GM18870 (cell line): ENCODE data around the gene AEBP2.
"Not testable (repeated sequence)": the region's sequence is repeated elsewhere in the genome, so short reads cannot be mapped to it uniquely, and the experiment has no call there.

ENCODE experiments used
- ATAC-seq: cut with Tn5 transposase; IDR thresholded peaks from one replicate; pipeline ENCODE4 v1.9.1; 2021; ENCODE audit warnings: moderate library complexity; ENCODE audit not compliant: unreplicated experiment

The AEBP2 gene, protein sequence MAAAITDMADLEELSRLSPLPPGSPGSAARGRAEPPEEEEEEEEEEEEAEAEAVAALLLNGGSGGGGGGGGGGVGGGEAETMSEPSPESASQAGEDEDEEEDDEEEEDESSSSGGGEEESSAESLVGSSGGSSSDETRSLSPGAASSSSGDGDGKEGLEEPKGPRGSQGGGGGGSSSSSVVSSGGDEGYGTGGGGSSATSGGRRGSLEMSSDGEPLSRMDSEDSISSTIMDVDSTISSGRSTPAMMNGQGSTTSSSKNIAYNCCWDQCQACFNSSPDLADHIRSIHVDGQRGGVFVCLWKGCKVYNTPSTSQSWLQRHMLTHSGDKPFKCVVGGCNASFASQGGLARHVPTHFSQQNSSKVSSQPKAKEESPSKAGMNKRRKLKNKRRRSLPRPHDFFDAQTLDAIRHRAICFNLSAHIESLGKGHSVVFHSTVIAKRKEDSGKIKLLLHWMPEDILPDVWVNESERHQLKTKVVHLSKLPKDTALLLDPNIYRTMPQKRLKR

DNA sequence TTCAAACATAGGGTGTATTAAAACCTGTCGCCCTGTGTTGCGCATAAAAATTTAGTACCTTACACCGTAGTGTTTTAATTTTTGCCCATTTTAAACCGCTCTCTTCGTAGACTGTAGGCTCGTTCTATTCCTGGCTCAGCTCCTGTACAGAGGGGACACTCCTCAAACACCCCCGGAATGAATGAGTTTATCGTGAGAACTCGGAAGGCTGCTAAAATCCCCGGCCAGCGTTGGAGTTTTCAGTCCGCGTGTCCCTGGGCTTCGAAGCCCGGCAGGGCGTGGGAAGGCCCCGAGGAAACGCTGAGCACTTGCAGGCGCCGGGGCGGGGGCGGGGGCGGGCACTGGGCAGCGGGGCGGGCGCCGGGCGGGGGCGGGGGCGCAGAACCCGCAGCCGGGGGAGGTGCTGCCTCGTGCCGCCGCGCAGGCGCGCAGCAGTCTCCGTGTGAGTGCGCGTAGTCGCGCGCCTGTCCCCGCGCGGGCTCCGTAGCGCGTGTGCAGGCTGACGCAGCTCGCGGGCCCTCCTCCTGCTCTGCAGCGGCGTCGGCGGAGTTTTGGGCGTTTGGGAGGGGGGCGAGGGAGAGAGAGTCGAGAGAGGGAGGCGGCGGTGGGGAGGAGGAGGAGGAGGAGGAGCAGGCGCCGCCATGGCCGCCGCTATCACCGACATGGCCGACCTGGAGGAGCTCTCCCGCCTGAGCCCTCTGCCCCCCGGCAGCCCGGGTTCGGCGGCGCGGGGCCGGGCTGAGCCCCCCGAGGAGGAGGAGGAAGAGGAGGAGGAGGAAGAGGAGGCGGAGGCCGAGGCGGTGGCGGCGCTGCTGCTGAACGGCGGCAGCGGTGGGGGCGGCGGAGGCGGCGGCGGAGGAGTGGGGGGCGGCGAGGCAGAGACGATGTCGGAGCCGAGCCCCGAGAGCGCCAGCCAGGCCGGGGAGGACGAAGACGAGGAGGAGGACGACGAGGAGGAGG, at the start of gene AEBP2:
TSS of gene AEBP2 (plus strand) at position 434 of the 960 bp plus-strand sequence. CDS start at position 642, 208 bp downstream.
- peak; percentile 62 for ATAC-seq

GRCh38 chr12:19390051-19390598, 49.2 kb upstream of the AEBP2 start:
- no peak for ATAC-seq

- not testable (repeated sequence) for ATAC-seq
Measured at GRCh38 chr12:19392644-19393043, 46.6 kb upstream of the AEBP2 start.

DNA sequence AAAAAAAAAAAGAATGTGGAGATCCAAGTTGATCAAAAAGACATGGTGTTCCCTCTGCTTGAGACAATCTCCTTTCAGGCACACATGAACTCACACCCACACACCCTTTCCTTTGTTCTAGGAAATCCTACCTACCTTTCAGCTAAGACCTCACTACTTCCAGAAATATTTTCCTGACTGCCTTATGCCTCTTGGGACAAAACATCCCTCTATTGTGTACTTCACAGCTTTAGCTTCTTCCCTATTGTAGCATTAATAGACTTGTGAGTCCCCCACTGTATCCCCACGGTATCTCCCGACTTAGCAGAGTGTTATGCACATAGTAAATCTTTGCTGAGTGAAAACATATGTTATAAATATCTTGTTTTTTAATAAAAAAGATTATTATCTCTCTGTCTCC, 44.9 kb upstream of the AEBP2 start:
- no peak for ATAC-seq

- ATAC-seq, result no peak
Measured at GRCh38 chr12:19397534-19397933, 41.8 kb upstream of the AEBP2 start.

DNA sequence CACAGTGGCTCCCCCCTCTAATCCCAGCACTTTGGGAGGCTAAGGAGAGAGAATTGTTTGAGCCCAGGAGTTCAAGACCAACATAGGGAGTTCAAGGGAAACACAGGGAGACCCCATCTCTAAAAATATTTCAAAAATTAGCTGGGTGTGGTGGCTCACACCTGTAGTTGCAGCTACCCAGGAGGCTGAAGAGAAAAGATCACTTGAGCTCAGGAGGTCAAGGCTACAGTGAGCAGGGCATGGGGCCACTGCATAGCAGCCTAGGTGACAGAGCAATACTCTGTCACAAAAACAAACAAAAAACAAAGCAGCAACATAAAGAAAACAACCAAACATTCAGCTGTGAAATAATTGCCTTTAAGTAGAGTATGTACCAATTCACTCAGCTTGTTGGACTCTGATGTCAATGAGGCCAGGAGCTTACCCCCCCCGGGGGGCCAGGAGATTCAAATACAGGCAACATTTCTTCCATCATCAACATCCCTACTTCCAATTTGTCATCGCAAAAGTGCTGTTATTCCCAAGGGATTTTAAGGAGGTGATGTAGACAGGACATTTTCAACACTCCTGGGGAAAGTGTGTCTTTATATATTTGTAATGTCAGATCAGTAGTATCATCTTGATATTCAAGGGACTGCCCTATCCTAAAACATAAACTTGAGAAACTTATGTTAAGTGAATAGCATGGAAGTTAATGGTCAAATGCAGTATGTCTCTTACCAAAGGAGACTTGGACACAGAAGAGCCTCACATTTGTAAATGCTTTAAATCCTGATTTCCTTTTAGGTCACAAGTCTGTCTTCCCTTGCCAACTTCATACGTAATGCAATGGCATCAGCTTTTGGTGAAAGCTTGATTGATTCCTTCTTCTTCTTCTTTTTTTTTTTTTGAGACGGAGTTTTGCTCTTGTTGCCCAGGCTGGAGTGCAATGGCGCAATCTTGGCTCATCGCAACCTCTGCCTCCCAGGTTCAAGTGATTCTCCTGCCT, 40.6 kb upstream of the AEBP2 start:
- no peak for ATAC-seq

DNA sequence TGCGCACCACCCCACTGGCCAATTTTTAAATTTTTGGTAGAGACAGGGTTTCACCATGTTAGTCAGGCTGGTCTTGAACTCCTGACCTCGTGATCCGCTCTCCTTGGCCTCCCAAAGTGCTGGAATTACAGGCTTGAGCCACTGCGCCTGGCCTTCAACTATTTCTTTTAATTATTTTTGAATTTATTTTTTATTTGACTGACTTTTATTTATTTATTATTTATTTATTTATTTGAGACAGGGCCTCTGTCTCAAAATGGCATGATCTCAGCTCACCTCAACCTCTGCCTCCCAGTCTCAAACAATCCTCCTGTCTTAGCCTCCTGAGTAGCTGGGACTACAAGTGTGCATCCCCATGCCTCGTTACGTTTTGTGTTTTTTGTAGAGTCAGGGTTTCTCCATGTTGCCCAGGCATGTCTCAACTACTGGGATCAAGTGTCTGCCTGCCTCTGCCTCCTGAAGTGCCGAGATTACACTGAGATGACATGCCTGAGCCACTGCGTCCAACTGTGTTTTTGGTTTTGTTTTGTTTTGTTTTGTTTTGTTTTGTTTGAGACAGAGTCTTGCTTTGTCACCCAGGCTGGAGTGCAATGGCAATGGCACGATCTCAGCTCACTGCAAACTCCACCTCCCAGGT, 38.5 kb upstream of the AEBP2 start:
- not testable (repeated sequence) for ATAC-seq

- ATAC-seq, result no peak
Measured at GRCh38 chr12:19402211-19402610, 37.1 kb upstream of the AEBP2 start.

DNA sequence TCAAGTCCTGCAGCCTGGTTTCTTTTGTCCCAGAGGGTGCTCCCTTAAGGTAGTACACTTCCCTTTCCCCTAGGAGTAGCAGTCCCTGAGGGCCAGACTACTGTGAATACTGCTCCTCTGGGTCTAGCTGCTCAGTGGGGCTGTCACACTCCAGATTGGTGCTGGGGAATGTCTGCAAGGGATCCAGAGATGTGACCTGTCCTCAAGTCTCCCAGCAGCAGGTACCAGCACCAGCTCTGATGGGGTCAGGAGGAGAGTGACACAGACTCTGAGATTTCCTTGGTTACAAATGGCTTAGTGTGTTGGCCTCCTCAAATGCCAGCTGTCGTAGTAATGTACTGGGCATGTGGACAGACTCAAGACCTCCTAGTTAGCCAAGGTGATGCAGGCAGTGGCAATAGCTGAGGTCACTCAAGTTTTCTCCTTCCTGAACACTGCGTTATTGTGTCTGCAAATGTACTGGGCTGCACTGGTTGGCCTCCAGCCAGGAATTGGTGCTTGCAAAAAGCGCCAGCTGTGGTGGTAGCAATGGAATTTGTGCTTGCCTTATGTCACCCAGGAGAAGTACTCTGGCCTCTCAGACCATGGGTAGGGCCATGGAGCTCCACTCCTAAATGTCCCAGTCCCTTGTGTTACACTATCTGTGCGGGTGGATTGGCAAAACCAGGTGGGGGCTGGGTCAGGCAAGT, 36.4 kb upstream of the AEBP2 start:
- no peak for ATAC-seq

DNA sequence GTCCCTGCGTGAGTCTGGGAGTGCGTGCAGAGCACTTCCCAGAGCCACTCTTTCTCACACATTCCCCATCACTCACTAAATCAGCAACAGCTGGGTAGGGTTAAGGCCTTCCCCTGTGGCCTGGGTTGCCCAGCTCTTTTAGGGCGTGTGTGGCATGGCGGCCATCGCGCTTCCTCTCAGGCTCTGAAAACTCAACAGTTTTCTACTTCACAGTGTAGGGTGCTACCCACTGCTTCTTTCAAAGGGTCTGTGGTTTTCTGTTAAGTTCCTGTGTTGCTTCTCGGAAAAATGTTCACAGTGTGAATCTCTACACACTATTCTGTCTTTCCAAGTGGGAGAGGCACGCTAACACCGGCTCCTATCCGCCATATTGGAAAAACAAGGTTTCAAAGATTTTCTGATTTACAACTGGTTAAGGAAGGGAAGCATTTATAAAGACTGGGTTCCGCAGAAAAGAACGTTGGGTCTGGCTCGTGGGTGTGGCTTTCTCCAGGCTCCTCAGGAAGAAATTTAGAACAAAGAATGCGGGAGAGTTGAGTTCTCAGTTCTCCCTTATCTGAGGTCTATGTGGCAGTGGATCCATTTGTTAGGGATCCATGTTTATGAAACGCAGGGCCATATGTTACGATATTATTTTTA, 34.9 kb upstream of the AEBP2 start:
- no peak for ATAC-seq

DNA sequence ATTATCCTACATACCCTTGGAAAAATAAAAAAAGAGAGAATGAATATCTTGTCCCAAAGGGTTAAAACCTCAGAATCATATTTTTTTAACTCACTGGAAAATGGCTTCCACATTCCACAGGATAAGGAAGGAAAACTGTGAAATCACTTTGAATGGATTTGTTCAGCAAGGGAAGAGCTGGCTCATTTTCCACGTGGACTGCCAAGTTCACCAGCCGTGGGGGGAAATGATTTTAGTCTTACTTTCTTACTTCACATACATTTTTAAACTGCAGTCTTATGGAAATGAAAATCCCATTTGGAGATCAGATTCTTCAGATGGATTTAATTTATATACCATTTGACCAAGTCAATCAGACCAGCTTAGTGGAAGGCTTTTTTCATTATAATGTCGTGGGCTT, 29.9 kb upstream of the AEBP2 start:
- no peak for ATAC-seq

DNA sequence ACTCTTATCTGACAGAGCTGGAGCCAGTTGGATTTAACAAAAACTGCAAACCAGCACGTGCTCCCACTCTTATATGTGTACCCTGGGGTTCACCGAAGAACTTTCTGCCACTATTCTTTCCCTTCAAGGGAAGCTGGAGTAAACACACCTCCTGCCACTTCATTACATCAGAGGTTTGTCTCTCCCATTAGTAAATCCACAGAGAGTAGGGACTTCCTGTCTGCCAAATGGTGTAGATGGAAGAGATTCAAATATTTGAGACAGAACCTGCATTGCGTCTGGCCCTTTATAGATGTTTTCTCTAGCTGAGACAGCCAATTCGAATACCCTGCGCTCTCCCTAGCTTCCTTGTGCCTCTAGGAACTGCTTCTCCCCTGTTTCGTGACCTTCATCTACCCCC, 29.1 kb upstream of the AEBP2 start:
- ATAC-seq, result no peak

- no peak for ATAC-seq
Measured at GRCh38 chr12:19410629-19411185, 28.6 kb upstream of the AEBP2 start.

DNA sequence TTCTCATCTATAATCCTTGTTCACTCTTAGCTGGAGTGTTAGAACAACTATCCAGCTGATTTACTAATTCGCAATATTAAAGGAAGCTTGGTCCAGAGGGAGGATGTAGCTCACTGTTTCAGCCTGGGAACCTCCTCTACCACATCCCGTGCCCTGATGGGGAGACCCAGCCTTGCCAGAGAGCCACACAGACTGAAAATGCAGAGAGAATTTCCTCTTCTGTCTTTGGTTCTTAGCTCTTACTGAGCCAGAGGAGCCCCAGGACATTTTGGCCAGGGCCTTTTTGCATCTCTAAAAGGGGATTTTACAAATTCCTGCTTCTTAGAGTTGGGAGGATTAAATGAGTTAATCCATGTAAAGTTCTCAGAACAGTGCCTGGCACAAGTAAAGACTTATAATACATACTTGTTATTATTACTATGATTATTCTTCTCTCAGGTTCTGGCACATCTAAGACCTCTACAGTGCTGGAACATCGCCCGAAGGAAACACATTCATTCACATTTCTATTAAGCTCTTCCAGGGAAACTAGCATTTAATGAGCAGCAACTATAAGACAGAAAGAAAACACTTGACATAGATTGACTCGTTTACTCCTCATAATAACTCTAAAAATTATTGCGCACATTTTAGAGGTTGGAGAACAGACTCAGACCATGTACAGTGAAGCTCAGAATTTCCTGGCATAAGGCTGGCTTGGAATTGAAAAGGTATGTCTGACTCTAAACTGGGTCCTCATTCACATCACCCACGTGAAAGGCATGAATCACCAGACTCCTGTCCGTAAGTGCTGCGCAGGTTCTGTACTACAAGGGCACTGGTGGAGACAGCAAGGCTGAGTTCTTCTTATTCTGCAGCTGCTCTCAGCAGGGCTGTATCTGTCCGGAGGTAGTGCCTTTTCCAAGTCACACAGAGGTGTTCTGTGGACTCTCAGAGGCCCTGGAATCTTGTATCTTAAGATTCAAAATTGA, 27.8 kb upstream of the AEBP2 start:
- ATAC-seq, result no peak

- no peak for ATAC-seq
Measured at GRCh38 chr12:19412844-19413243, 26.4 kb upstream of the AEBP2 start.

DNA sequence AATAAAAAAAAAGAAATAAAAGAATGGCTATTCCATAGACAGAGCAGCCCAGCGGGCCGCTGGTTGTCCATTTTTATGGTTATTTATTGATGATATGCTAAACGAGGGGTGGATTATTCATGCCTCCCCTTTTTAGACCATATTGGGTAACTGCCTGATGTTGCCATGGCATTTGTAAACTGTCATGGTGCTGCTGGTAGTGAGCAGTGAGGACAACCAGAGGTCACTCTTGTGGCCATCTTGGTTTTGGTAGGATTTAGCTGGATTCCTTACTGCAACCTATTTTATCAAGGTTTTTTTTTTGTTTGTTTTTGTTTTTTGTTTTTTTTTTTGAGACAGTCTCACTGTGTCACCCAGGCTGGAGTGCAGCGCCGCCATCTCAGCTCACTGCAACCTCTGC, 25.7 kb upstream of the AEBP2 start:
- ATAC-seq, result not testable (repeated sequence)

DNA sequence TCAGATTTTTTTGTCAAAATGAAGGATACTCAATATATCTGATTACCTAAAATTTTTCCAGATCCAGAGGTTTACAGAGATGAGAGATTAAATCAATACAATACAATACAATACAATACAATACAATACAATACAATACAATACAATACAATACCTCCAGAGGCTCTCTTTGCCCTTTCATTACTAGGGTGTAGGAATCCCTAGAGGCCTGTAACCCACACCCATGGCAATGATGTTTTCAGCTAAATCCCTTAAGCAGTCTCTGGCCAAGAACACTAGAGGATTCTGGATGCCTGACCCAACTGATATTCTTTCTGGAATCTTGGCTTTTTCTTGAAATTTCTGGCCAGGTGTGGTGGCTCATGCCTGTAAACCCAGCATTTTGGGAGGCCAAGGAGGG, 23.7 kb upstream of the AEBP2 start:
- ATAC-seq, result no peak
